ENCODE data around the gene TMOD3.
"Not testable (repeated sequence)": the region's sequence is repeated elsewhere in the genome, so short reads cannot be mapped to it uniquely, and the experiment has no call there.

Gene TMOD3

DNA sequence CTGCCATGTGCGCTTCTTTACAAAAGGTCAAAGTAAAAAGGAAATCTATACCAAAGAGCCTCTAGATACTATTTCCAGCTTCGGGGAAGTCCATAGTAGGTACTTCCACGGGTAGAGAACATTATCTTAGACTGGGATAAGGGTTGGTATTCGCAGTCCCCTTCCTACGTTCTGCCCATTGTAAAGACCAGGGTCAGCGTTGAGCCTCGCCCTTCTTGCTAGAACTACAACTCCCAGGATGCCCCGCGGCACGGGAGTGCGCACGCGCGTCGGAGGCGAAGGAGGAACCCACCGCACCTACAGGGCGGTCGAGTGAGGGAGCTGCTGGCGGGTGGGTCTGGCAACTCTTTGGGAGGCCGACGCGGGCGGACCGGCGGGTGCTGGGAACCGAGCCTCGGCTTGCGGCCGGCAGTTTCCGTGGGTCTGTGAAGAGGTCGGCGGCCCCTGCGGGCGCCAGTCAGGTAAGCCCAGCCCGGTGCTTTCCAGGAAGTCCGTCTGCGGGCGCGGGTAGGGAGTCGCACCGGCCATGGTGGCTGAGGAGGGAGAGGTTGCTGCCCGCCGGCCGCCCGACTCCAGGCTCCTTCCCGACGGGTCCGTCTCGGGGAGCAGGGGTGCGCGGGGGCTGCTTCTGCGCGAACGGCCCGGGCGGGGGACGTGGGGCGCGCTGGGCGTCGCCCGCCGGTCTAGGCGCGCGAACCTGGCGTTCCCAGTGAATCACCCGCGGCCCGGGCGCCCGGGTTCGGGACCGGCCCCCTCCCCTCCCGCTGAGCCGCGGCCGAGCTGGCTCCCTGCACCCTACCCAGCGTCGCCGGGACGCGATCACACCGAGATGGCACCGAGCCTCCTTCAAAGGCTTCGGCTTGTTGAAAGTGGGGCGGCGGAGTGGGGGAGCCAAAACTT is at the start of gene TMOD3:
Gene TMOD3 (plus strand): TSS at position 278 of the 900 bp plus-strand sequence. CDS start 33,232 bp downstream, outside the sequence.
- peak; percentile 79 for DNase-seq (ENCODE audit: low spot score)

DNA sequence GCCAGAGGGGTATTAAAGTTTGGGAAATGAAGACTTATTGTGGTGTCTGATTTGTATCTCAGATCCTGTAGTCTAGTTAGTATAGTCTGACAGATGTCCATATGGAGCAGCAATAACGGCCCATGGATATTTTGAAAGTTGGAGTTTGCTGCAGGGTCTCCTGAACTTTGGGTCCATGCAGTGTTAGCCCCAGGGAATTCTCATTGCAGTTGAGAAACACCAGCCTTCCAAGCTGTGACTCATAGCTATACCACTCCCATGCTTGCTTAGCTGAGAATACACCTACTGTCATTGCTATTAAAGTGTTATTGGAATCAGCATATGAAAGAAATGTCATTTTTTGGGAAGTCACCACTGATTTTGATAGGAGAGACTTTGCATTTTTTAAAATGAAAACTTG is 48.8 kb upstream of the TMOD3 start:
- no peak for DNase-seq (ENCODE audit: low spot score)

DNA sequence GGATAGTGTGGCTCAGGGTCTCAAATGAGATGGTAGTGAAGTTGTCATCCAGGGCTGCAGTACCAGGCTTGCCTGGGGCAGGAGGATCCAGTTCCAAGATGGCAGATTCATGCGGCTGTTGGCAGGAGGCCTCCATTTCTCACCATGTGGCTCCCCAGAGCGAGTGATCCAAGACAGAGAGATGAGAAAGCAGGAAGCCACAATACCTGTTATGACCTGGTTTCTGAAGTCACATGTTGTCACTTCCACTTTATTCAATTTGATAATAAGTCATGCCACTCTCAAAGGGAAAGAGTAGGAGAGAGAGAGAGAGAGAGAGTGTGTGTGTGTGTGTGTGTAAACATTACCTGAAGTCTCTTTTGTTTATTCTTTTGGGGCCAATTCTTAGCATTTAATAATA is 47.9 kb upstream of the TMOD3 start:
- no peak for DNase-seq (ENCODE audit: low spot score)

DNA sequence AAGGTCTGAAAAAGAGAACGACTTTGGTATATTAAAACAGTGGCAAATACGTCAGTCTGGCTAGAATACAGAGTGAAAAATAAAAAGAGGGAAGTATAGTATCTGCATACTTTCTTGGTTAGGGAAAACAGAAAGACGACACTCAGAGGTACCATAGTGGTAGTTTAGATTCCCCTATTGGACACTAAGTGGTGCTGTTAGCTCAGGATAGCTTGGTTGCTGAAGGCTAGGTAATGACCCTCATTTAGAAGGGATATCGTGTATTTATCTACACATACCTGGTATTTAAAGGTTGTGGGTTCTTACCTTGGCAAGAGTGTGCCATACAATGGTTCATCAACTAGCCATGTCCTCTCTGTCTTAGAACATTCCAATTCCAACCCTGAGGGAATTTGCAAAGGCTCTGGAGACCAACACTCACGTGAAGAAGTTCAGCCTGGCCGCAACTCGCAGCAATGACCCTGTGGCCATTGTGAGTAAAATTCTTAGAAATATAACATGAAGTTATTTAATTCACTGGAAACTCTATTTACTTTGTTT is 47.0 kb upstream of the TMOD3 start:
- DNase-seq (ENCODE audit: low spot score) = peak; percentile 24

DNA sequence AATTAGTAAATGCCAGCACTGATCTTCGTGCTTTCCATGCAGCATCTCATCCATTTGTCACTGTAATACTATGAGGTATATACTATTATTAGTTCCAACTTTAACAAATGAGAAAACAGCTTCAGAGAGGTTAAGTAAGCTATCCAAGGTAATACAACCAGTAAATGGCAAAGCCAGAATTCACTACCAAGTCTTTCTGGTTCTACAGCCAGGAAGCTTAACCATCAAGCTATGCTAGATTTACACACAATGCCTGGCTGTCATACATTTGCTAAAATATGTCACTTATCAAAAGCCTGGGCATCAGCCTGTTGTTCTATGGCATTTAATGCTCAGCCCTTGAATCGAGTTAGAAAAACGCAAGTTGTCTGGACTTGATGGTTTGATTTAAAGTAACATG is 45.5 kb upstream of the TMOD3 start:
- DNase-seq (ENCODE audit: low spot score) = no peak

GRCh38 chr15:51787130-51787529 is 42.3 kb upstream of the TMOD3 start:
- DNase-seq (ENCODE audit: low spot score) = not testable (repeated sequence)

- not testable (repeated sequence) for DNase-seq (ENCODE audit: low spot score)
These were observed 37.0 kb upstream of the TMOD3 start for GRCh38 chr15:51792474-51792873.

DNA sequence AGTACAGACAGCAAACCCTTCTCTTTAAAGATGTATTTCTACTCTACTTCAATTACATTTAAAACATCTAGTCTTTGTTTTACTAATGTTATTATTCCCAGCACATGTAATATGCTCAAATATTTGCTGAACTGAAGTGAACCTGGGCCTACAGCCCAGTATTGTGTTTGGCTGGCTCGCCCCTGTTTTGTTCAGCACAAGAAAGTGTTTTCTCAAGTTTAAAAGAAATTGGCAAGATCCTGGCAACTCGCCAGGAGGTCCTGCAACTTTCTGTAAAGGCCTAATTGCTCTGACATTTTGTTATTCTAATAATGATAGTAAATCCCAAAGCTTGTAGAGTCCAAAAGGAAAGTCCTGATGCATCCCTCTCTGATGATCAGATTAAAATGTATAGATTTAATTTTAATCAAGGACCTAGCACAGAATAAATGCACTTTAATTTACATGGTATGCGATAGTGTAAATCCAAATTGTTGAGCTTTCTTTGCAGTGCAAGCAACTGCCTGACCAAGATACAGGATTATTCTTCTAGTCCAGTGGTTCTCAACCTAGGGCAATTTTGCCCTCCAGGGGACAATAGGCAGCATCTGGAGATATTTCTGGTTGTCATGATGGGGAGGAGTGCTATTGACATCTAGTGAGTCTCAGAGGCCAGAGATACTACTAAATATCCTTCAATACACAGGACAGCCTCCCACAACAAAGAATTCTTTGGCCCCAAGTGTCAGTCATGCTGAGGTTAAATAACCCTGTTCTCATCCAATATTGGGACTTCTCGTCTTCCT is 35.7 kb upstream of the TMOD3 start:
- no peak for DNase-seq (ENCODE audit: low spot score)

DNA sequence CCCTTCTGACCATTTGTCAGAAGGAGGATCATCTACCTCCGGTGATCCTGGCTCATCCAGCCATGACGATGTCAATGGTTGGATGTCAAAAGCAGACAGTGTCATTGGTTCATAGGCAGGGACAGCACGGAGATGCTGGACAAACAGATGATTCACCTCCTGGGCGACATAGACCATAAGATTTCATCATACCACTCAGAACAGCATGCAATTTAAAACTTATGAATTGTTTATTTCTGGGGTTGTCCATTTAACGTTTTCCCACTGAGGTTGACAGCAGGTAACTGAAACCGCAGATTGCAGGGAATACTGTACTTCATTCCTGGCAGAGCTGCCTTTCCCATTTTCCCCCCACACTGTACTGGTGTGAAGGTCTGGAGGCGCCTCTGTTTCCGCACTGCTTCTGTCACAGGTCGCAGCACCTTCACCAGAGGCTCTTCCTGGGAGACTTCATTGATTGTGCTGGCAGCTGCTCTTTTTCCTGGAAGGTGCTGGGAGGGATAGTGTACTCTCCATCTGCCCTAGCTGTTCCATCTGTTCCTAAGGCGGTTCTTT is 32.5 kb upstream of the TMOD3 start:
- DNase-seq (ENCODE audit: low spot score) = no peak

- no peak for DNase-seq (ENCODE audit: low spot score)
These were observed 31.2 kb upstream of the TMOD3 start for GRCh38 chr15:51798281-51798680.

- DNase-seq (ENCODE audit: low spot score) = no peak
These were observed 29.9 kb upstream of the TMOD3 start for GRCh38 chr15:51799282-51800252.

- DNase-seq (ENCODE audit: low spot score) = no peak
These were observed 28.0 kb upstream of the TMOD3 start for GRCh38 chr15:51801391-51801835.

GRCh38 chr15:51802593-51802992 is 26.9 kb upstream of the TMOD3 start:
- no peak for DNase-seq (ENCODE audit: low spot score)

DNA sequence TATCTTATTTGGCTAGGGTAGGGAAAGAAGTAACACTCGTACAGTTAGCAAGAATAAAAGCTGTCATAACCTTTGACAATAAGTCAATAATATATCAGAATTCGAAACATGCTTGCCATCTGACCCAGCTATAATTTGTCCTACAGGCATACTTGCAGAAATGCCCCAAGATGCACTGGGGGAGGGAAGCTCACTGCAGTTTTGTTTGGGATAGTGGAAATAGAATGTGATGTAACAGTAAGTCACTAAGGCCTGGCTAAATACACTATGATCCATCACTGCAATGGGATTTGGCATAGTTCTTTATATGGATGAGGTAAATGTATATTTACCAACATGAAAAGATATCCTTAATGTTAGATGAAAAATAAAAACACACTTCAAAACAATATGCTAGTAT is 25.5 kb upstream of the TMOD3 start:
- DNase-seq (ENCODE audit: low spot score) = no peak

GRCh38 chr15:51806123-51806522 is 23.3 kb upstream of the TMOD3 start:
- no peak for DNase-seq (ENCODE audit: low spot score)

- no peak for DNase-seq (ENCODE audit: low spot score)
These were observed 20.0 kb upstream of the TMOD3 start for GRCh38 chr15:51809457-51809856.

DNA sequence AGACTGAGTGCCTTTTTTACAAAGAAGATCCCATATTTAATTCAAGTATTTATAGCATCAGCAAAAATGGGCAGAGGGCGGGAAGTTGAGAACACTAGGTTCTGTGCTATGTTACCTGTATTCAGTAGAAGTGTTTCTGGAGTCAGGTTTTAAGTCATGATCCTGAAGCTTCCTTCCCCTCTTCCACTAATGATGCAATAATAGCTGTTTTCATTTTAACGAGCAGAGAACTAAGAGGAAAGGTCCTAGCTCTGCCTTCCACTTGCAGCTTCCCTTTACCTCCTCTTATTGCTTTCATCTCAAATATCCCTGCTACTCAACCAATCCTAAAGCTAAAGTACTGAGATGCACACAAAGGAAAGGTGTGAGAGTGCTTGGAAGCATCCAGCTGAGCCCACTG is 16.9 kb upstream of the TMOD3 start:
- DNase-seq (ENCODE audit: low spot score) = no peak

GRCh38 chr15:51814606-51815005 is 14.8 kb upstream of the TMOD3 start:
- no peak for DNase-seq (ENCODE audit: low spot score)

- no peak for DNase-seq (ENCODE audit: low spot score)
These were observed 12.8 kb upstream of the TMOD3 start for GRCh38 chr15:51816611-51817010.

DNA sequence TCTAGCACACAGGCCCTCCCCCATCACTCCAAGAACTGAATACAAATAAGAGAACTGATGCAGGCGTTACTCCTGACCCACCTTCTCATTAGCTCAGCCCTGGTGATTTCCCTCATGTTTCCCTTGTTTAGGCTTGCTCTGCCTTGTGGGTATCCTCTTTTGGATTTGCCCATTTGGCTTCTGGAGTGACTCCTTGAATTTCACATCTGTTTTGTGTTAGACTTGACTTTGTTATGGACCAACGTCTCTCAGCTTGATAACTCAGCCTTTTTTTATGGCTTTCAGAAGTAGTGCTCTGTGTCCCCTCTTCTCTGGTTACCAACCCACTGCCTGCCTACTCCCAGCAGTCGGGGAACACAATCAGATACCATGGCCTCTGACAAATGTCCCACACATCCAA is 11.3 kb upstream of the TMOD3 start:
- no peak for DNase-seq (ENCODE audit: low spot score)

DNA sequence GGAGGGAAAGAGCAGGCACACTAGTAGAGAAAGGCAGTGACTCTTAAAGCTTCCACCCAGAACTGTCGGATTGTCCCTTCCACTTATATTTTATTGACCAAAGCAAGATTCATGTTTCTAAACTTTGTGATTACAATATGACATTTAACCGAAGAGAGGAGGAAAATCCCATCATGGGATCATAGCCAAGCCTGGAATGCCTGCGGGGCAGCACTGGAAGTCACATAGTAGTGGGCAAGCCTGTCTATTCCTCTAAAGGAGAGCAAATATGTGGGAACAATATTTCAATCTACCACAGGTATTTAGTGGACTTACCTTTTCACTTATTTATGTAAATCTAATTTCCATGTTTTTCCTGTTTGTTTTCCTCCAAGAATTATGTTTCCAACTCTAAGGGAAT is 3.8 kb upstream of the TMOD3 start:
- DNase-seq (ENCODE audit: low spot score) = no peak
